IMR-90 (cell line): Measurements from ENCODE around the gene MBD2. TPM values are rescaled to one million over a fixed set of nuclear protein-coding genes. Genes with fewer than 3 reads are reported as not detected.

Experiments
- ATAC-seq: fragments of 200-7000 bp; cut with Tn5 transposase; 2 replicates; pipeline ENCODE4 v1.9.1; 2020; ENCODE audit warnings: low read depth, mild to moderate bottlenecking, moderate library complexity
- BruUV-seq: library from RNA; stranded (reverse); fragments of 400-500 nt; replicated peaks from 2 replicates; lab custom pipeline; 2021; lab: Mats Ljungman, UMichigan
- CTCF ChIA-PET: fragments of 300-600 bp; formaldehyde crosslinking; extraction: SDS; loops from one replicate; lab custom pipeline; 2021; ENCODE audit warnings: antibody characterized with exemption; lab: Yijun Ruan, JAX
- POLR2A ChIA-PET: fragments of 300-600 bp; sonication (Branson Sonifier 250); formaldehyde crosslinking; loops from one replicate; lab custom pipeline; 2022; ENCODE audit warnings: antibody characterized with exemption; ENCODE audit not compliant: unreplicated experiment; lab: Charles Lee
- DNase-seq: peaks from one replicate; pipeline ENCODE4 v3.0.0; 2013
- H2AFZ ChIP-seq: replicated peaks from 2 replicates; pipeline ENCODE3; 2013; ENCODE audit warnings: low read length, mild to moderate bottlenecking; ENCODE audit not compliant: poor library complexity
- H2AK5ac ChIP-seq: 2 replicates; pipeline ENCODE4 v1.6.1; 2013; ENCODE audit warnings: low read depth, low read length, inconsistent platforms
- H2AK9ac ChIP-seq: replicated peaks from 2 replicates; pipeline ENCODE3; 2013; ENCODE audit warnings: mild to moderate bottlenecking, low read depth, low read length, moderate library complexity; ENCODE audit not compliant: poor library complexity
- H2BK120ac ChIP-seq: 2 replicates; pipeline ENCODE4 v1.6.1; 2013; ENCODE audit warnings: low read depth, low read length, inconsistent platforms
- H2BK15ac ChIP-seq: 3 replicates; pipeline ENCODE4 v1.6.1; 2013; ENCODE audit warnings: low read depth, low read length, inconsistent platforms
- H2BK20ac ChIP-seq: 2 replicates; pipeline ENCODE4 v1.6.1; 2013; ENCODE audit warnings: low read depth, mild to moderate bottlenecking, inconsistent platforms, low read length, moderate library complexity
- H2BK5ac ChIP-seq: 2 replicates; pipeline ENCODE4 v1.6.1; 2013; ENCODE audit warnings: mild to moderate bottlenecking, low read depth, low read length, inconsistent platforms; ENCODE audit not compliant: poor library complexity, severe bottlenecking
- H3K14ac ChIP-seq: replicated peaks from 2 replicates; pipeline ENCODE4 v1.6.1; 2013; ENCODE audit warnings: low read depth, low read length, inconsistent platforms
- H3K18ac ChIP-seq: 2 replicates; pipeline ENCODE4 v1.6.1; 2013; ENCODE audit warnings: low read depth, low read length, control low read depth
- H3K23ac ChIP-seq: 2 replicates; pipeline ENCODE4 v1.6.1; 2013; ENCODE audit warnings: low read depth, low read length, inconsistent platforms
- H3K27ac ChIP-seq: 2 replicates; pipeline ENCODE4 v1.5.1; 2013; ENCODE audit warnings: mild to moderate bottlenecking, control low read depth, low read length; ENCODE audit not compliant: insufficient read depth
- H3K27me3 ChIP-seq: 2 replicates; pipeline ENCODE4 v1.6.1; 2013; ENCODE audit warnings: low read length; ENCODE audit not compliant: control insufficient read depth, insufficient read depth
- H3K36me3 ChIP-seq: 2 replicates; pipeline ENCODE4 v1.6.1; 2013; ENCODE audit warnings: low read length, mixed read lengths; ENCODE audit not compliant: control insufficient read depth, insufficient read depth
- H3K4ac ChIP-seq: 2 replicates; pipeline ENCODE4 v1.6.1; 2013; ENCODE audit warnings: low read depth, low read length, inconsistent platforms
- H3K4me1 ChIP-seq: 2 replicates; pipeline ENCODE4 v1.6.1; 2013; ENCODE audit warnings: low read length, mixed read lengths; ENCODE audit not compliant: control insufficient read depth, insufficient read depth
- H3K4me2 ChIP-seq: 2 replicates; pipeline ENCODE4 v1.6.1; 2013; ENCODE audit warnings: low read depth, mild to moderate bottlenecking, control low read depth, low read length, moderate library complexity
- H3K4me3 ChIP-seq: 2 replicates; pipeline ENCODE4 v1.5.1; 2013; ENCODE audit warnings: low read depth, mild to moderate bottlenecking, control low read depth, low read length, moderate library complexity; ENCODE audit not compliant: insufficient read depth
- H3K56ac ChIP-seq: 2 replicates; pipeline ENCODE4 v1.6.1; 2013; ENCODE audit warnings: low read length, inconsistent platforms; ENCODE audit not compliant: insufficient read depth; ENCODE audit errors: extremely low read depth
- H3K79me1 ChIP-seq, 2 experiments: 2 replicates each; pipeline ENCODE4 v1.6.1; 2013; ENCODE audit warnings: low read length in 2 of 2, inconsistent platforms in 1 of 2, low read depth in 1 of 2
- H3K9ac ChIP-seq: 2 replicates; pipeline ENCODE4 v1.6.1; 2013; ENCODE audit warnings: low read depth, low read length, control low read depth
- H3K9me1 ChIP-seq: 2 replicates; pipeline ENCODE4 v1.6.1; 2013; ENCODE audit warnings: low read length, inconsistent platforms; ENCODE audit not compliant: insufficient read depth
- H3K9me3 ChIP-seq: 2 replicates; pipeline ENCODE4 v1.6.1; 2013; ENCODE audit warnings: low read length; ENCODE audit not compliant: control insufficient read depth, insufficient read depth
- H4K20me1 ChIP-seq: 2 replicates; pipeline ENCODE4 v1.6.1; 2013; ENCODE audit warnings: low read length, inconsistent platforms; ENCODE audit not compliant: insufficient read depth
- H4K5ac ChIP-seq: 2 replicates; pipeline ENCODE4 v1.6.1; 2013; ENCODE audit warnings: mild to moderate bottlenecking, low read depth, low read length, control low read depth
- H4K8ac ChIP-seq, 2 experiments: 2 replicates each; pipeline ENCODE4 v1.6.1; 2013; ENCODE audit warnings: low read depth in 2 of 2, low read length in 2 of 2, control low read depth in 1 of 2, inconsistent platforms in 1 of 2
- H4K91ac ChIP-seq: 2 replicates; pipeline ENCODE4 v1.6.1; 2013; ENCODE audit warnings: low read depth, low read length, inconsistent platforms; ENCODE audit not compliant: insufficient read depth
- BHLHE40 ChIP-seq: fragments of 150-350 bp; IDR thresholded peaks from 2 replicates; pipeline ENCODE4 v1.6.1; 2016; ENCODE audit warnings: mild to moderate bottlenecking, low read depth, low read length
- CEBPB ChIP-seq: IDR thresholded peaks from 2 replicates; pipeline ENCODE4 v1.6.1; 2012; ENCODE audit warnings: low read depth, low read length, improper control_type of control experiment
- CHD1 ChIP-seq: IDR thresholded peaks from 2 replicates; pipeline ENCODE4 v1.6.1; 2012; ENCODE audit warnings: low read depth, low read length, improper control_type of control experiment
- MAZ ChIP-seq: IDR thresholded peaks from 2 replicates; pipeline ENCODE4 v1.6.1; 2012; ENCODE audit warnings: low read depth, mild to moderate bottlenecking, low read length, improper control_type of control experiment, moderate library complexity, borderline replicate concordance
- MXI1 ChIP-seq: IDR thresholded peaks from 2 replicates; pipeline ENCODE4 v1.6.1; 2012; ENCODE audit warnings: low read depth, mild to moderate bottlenecking, low read length, moderate library complexity, borderline replicate concordance
- RAD21 ChIP-seq: IDR thresholded peaks from 2 replicates; pipeline ENCODE4 v1.6.1; 2012; ENCODE audit warnings: low read length, improper control_type of control experiment
- WGBS, 2 experiments: methylation state at CpG; one replicate each; pipeline versions ENCODE4 v1.1.5 to v1.1.7; 2013; ENCODE audit warnings: missing lambda C conversion rate in 2 of 2; ENCODE audit not compliant: insufficient read length in 1 of 2; ENCODE audit errors: extremely low coverage in 2 of 2; 5-methylcytosine and 5-hydroxymethylcytosine counted together
- dilution Hi-C: fragments of 300-500 bp; cut with HindIII; formaldehyde crosslinking; loops from one replicate; pipeline ENCODE4 v1.14.3; 2018; ENCODE audit warnings: low sequenced_read_pairs; ENCODE audit not compliant: unreplicated experiment
- in situ Hi-C: fragments of 300-500 bp; cut with MboI; formaldehyde crosslinking; loops from 3 replicates; pipeline ENCODE4 v1.14.3; 2019; ENCODE audit warnings: low sequenced_read_pairs, inconsistent platforms, mixed read lengths
- intact Hi-C: fragments of 100-400 bp; cut with micrococcal nuclease; formaldehyde crosslinking; loops from 2 replicates; pipeline ENCODE4 v1.10.0; 2022
- polyA plus RNA-seq, 3 experiments: library from polyadenylated mRNA; depleted of rRNA; stranded (reverse); fragments of >200 nt; gene quantifications; 2 replicates each; pipeline ENCODE4 v1.2.3, GENCODE V29; 2012; ENCODE audit warnings: low replicate concordance in 1 of 3
- total RNA-seq: library from RNA; depleted of rRNA; stranded (reverse); fragments of >200 nt; gene quantifications from 2 replicates; pipeline ENCODE4 v1.2.3, GENCODE V29; 2012

Gene MBD2
- total and polyA plus RNA-seq, 2 of the 4 experiments (the other 2 are of a cell fraction) = 9.7 to 29.5 TPM

DNA sequence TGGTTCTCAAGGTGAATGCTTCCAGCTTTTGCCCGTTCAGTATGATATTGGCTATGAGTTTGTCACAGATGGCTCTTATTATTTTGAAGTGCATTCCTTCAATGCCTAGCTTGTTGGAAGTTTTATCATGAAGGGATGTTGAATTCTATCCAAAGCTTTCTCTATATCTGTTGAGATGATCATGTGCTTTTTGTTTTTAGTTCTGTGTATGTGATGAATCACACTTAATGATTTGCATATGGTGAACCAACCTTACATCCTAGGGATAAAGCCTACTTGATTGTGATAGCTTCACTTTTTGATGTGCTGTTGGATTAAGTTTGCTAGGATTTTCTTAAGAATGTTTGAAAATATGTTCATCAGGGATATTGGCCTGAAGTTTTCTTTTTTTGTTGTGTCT is 112.1 kb downstream of the MBD2 start:
- Histone ChIP-seq H4K5ac (no peak overlapping the region), H3K18ac (no peak overlapping the region), H4K8ac (no peak overlapping the region), H2BK15ac (no peak overlapping the region), H3K9me3 (no peaks in the 10 kb centered on the region), H2BK20ac (no peak overlapping the region), H3K4ac (no peak overlapping the region), H2AK5ac (no peak overlapping the region), H3K23ac (no peak overlapping the region), H3K4me2 (no peak overlapping the region), H3K4me3 (no peak overlapping the region), H3K14ac (no peak overlapping the region), H3K36me3 (no peaks in the 10 kb centered on the region), H4K20me1 (no peaks in the 10 kb centered on the region), H2AFZ (no peak overlapping the region), H3K9ac (no peak overlapping the region), H3K27me3 (no peaks in the 10 kb centered on the region; the same call in 1 of the 2 replicates), H3K9me1 (no peaks in the 10 kb centered on the region), H2BK120ac (no peak overlapping the region), H3K27ac (no peak overlapping the region), H4K91ac (no peak overlapping the region), H3K79me1 (no peaks in the 10 kb centered on the region), H3K4me1 (no peaks in the 10 kb centered on the region), H2BK5ac (no peak overlapping the region), H3K56ac (no peak overlapping the region), H2AK9ac (no peak overlapping the region)
- ATAC-seq = no peak
- WGBS, 2 experiments = 100% methylated on average over 1 of the region's 1 CpG; no CpG with 5 or more reads in 1 of the 2 experiments
- intact Hi-C loops = no loop called here
- dilution Hi-C loops = no loop called here
- no TSS peak for BruUV-seq
- in situ Hi-C loops = no loop called here
- ChIA-PET CTCF (no interaction called here), POLR2A (no interaction called here)
- no peak for DNase-seq
- TF ChIP-seq MAZ (no peak), CHD1 (no peak), CEBPB (no peak), BHLHE40 (no peak), RAD21 (no peak), MXI1 (no peak)
